Central memory CD4-positive, alpha-beta T cell (primary cell): ENCODE measurements around the gene KIAA1549.
"Not testable (repeated sequence)": the region's sequence is repeated elsewhere in the genome, so short reads cannot be mapped to it uniquely, and the experiment has no call there.

Source experiments
- DNase-seq: peaks from one replicate; pipeline ENCODE4 v3.0.0; 2022

Gene KIAA1549

DNA sequence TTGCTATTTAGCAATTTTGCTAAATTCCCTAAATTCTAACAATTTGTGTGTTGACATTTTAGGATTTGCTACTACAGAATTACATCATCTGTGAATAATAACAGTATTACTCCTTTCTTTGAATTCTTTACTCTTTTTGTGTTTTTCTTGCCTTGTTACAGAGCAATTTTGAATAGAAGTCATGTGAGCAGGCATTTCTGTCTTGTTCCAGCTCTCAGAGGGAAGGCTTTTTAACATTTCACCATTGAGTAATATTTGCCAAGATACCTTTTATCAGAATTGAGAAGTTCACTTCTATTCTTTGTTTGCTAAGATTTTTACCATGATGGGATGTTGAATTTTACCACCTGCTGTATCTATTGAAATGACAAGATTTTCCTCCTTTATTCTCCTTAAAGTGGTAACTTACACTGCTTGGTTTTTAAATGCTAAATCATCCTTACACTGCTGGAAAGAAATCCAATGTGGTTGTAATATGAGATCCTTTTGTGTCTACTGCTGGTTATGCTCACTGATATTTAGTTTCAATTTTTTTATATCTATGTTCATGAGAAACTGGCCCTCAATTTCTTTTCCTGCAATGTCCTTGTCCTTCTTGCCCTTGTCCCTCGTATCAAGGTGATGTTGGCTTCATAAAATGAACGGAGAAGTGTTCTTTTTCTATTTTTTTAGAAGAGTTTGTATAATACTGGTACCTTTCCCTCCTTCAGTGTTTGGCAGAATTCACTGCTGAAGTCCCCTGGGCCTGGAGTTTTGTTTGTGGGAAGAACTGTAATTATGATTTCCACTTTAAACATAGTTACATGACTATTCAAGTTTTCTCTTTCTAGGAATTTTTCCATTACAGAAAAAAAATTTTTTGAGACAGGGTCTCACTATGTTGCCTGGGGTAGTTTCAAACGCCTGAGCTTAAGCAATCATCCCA lies 132.9 kb downstream of the KIAA1549 start:
- no peak for DNase-seq

DNA sequence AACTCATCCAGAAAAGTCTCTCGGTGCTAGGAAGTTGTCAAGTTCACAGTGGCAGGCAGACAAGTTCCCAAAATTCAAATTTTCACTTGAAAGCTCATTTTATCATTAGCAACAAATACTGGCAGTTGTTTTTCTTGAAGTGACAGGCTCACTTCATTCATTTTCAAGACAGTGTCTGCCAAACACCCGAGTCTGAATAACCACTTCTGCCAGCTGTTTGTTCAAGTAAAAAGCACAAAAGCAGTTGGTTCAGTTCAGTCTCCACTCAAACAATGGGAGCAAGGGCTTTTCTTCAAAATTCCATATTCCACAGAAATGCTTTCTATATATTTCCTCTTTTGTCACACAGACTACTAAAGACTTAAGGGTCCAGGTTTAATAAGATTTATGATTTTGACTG lies 135.5 kb downstream of the KIAA1549 start:
- DNase-seq, result no peak

DNA sequence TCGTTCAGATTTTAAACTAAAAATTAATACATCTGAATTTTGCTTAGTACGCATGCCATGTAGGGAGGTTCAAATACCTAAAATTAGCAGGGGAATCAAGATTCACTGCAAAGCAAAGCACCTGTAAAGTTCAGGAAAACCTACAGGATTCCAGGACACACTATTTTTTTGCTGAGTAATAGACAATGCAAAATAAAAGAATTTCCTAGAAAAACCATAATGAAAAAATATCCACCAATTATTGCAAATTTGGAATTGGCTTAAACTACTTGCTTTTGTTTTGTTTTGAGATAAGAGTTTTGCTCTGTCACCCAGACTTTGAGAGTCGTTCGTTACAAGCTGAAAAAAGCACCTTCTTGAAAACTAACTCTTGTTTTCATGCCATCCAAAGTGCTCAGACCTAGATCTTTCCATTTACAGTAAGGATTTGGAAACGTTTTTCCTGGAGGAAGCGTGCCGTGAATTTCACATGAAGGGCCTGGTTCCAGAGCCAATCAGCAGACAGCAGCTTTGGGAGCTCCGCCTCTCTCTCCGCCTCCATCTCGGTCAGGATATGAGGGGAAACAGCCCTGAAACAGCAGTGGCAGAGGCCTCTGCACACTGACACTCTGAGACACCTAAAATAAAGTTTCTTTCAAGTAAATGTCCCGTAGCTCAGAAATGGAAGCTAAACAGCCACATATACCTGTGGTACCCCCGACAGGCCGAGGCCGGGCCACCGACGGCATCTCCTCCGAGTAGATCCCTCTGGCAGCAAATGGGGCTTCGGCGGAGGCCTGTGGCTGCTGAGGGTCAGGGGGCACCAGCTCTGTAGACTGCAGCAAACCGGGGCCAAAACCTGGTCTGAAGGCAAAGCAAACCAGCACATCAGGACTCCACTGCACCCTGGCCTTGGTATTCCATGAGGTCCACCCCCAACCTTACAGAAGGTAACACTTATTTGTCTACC lies 137.3 kb downstream of the KIAA1549 start:
- DNase-seq, result no peak

DNA sequence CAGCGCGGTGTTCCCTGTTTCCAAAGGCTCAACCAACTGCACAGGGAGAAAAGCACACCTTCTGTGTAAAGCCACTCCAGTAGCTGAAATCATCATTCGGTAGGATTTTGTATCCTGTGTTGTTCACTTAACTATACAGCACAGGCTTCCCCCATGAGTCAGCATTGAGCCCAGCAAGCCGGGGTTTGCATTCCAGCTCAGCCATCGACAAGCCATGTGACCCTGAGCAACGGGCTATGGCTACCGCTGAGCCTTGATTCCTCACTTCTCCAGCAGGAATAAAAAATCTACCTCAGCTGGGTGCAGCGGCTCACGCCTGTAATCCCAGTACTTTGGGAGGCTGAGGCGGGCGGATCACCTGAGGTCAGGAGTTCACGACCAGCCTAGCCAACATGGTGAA lies 139.1 kb downstream of the KIAA1549 start:
- no peak for DNase-seq

DNA sequence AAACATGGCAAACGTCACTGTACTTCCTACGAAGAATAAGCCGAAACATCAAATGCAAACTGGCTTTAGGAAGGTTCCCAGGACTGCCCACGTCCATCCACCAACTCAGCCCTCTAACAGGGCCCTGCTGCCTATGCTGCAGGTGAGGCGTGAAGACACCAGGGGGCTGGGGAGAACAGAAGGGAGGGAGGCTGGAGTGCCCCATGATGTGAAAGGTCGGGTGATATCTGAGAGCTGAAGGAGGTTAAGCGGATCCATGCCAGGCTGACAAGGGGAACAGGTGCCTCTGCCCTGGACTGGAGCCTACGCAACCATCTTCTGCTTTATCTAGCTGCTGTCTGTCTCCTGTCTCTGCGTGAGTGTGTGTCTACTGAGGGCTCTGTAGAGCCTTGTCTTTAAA lies 143.0 kb downstream of the KIAA1549 start:
- no peak for DNase-seq

DNA sequence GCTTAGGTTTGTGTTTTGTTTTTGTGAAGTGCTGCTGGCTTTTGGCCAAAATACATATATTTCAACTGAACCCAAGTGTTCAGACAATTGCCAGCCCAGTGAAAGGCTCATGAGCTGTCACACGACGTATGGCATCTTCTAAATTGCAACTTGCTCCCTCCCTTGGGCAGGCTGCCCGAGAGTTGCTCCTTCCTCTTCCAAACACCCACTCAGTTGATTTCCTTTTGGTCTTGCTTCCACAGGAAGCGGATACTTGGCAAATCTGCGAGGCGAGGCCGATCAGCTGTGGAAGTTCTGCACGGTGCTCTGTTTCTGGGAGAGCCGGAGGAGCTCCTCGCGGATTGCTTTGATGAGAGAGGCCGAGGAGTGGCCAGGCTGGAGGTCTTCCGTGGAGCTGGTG lies 143.6 kb downstream of the KIAA1549 start:
- DNase-seq, result no peak

DNA sequence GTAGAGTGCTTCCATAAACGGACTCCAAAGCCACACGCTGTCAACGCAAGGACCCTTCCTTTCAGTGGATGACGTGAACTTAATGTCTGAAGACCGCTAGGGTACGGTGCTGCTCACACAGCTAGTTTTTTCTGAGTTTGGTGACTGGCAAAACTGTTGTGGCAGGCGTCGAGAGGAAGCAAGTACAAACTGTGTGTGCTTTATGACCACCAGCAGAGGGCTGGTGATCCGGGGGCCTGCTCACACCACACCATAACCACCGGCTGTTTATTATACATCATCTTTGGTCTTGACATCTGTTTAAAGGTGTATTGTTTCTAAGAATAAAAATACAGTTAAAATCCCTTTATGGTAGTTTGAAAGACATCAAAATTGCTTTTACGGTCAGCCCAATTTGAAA lies 146.1 kb downstream of the KIAA1549 start:
- no peak for DNase-seq

DNA sequence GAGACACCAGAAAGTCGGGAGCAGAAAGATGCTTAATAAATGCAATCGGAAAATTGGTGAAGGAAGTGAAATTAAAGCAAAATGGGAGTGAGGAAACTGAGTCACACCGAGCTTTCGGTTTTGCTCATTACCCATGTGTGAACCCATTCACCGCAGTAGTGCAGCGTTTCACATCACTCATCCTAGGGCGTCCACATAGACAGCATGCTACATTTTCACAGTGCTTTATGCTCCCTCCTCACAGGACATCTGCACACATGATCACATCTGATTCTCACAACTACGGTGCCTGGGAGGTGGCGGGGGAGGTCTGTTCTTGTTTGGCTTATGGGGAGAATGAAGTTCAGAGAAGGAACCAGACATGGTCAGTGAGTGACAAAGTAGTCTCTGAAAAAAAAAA lies 146.6 kb downstream of the KIAA1549 start:
- no peak for DNase-seq

DNA sequence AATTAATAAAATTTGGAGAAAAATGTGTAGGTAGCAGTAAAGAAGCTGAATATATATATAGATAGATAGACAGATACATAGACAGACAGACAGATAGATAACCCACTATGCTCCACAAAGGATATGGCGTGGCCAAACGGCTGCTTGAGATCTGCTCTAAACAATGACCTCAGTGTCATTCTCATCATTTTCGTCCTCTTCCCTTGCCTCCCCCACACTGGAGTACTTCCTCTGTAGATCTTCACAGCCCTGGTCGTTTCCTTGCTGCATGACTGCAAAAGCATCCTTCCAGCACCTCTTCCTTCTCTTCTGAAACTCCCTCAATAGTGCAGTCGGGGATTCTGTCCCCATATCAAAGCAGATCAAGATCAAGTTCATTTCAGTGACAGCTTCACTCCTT lies 147.6 kb downstream of the KIAA1549 start:
- DNase-seq, result no peak

DNA sequence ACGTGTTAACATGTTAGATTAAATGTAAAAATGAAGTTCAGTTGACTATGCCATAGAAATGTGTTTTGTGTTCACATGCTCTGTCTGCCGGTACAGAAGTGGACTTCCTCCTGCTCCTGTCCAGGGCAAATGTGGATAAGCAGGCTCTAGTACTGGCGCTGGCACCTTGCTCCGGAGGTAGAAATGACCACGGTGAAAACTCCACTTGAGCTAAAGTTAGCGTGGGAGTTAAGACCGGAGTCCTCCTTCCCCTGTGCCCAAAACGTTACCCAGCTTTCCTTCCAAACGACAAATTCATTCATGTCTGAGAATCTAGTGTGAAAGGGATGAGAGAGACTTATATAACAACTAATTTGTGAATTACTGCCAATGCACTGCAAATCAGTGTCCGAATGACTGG lies 148.2 kb downstream of the KIAA1549 start:
- no peak for DNase-seq

DNA sequence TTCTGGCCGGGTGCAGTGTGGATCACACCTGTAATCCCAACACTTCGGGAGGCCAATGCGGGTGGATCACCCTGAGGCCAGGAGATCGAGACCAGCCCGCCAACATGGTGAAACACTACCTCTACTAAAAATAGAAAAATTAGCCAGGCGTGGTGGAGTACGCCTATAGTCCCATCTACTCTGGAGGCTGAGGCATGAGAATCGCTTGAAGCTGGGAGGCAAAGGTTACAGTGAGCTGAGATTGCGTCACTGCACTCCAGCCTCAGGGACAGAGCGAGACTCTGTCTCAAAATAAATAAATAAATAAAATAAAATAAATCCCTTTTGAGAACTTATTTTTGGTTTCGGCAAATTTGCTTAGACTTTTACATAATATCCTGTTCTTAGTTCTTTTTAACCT lies 151.9 kb downstream of the KIAA1549 start:
- DNase-seq, result no peak

DNA sequence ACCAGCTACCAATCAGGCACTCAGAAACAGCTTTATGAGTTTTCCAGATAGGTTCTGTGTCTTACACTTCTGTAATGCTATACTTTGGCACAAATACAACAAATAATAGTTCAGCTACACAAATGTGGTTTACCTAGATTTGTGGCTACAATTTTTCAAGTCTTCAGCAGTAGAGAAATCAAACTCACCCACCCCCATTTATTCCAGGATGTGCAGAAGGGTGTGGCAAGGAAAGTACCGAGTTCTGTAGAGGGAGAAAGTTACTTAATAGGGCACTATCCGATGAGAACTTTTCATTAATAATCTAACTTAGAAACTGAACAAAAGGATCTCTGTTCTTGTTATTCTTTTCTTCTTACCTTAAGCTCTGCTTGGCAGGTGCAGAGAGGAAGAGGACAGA lies 152.9 kb downstream of the KIAA1549 start:
- DNase-seq, result no peak

DNA sequence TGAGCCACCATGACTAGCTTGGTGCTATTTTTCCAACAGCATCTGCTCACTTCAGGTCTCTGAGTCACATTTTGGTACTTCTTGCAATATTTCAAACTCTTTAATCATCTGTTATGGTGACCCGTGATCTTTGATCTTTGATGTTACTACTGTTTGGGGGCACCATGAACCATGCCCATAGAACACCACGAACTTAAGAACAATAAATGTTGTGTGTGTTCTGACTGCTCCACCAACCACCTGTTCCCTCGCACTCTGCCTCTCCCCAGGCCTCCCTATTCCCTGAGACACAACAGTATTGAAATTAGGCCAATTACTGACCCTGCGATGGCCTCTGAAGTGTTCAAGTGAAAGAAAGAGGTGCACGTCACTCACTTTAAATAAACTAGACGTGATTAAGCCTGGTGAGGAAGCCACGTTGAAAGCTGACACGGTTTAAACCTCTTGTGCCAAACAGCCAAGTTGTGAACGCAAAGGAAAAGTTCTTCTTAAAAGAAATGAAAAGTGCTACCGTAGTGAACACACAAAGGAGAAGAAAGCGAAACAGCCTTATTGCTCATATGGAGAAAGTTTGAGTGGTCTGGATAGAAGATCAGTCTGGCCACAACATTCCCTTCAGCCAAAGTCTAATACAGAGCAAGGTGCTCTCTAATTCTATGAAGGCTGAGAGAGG lies 156.0 kb downstream of the KIAA1549 start:
- DNase-seq, result no peak

DNA sequence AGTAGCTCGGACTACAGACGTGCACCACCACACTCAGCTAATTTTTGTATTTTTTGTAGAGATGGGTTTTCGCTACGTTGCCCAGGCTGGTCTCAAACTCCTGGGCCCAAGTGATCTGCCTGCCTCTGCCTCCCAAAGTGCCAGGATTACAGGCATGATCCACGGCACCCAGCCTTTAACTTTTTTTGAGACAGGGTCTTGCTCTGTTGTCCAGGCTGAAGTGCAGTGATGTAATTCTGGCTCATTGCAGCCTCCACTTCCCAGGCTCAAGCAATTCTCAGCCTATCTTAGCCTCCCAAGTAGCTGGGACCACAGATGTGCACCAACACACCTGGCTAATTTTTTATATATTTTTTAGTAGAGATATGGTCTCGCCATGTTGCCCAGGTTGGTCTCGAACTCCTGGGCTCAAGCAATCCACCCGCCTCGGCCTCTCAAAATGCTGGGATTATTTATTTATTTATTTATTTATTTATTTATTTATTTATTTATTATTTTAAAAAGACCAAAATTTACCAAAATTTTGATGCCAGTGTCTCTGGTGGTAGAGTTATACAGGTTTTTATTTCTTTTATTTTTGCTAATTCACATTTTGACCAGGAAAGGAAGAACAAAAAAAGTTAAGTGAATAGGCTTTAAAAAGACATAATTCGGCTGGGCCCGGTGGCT lies 158.2 kb downstream of the KIAA1549 start:
- no peak for DNase-seq

DNA sequence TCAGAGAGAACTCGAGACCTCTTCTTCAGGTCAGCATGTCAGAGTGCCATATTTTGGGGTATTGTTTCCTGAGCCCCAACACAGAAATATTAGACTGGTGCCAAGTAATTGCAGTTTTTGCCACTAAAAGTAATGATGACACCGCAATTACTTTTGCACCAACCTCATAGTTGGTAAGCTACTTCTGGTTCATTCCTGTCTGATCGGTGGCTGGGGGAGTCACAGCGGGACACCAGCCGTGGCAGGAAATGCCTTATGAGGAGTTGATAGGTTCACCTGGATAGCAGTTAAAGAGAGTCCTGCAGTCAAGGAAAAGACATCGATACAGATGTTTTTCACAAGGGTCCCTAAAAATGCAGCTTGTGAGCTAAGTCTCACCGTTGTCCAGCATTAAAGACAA lies 159.3 kb downstream of the KIAA1549 start:
- no peak for DNase-seq

DNA sequence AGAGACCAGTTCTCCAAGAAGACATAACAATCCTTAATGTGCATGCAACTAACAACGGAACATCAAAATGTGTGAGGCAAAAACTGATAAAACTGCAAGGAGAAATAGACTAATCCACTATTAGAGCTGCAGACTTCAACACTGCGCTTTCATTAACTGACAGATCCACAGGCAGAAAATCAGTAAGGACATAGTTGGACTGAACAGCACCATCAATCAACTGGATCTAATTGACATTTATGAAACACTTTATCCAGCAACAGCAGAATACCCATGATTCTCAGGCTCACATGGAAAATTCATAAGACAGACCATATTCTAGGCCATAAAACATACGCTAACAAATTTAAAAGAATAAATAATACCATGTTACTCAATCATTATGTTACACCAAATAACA lies 161.6 kb downstream of the KIAA1549 start:
- DNase-seq, result no peak

DNA sequence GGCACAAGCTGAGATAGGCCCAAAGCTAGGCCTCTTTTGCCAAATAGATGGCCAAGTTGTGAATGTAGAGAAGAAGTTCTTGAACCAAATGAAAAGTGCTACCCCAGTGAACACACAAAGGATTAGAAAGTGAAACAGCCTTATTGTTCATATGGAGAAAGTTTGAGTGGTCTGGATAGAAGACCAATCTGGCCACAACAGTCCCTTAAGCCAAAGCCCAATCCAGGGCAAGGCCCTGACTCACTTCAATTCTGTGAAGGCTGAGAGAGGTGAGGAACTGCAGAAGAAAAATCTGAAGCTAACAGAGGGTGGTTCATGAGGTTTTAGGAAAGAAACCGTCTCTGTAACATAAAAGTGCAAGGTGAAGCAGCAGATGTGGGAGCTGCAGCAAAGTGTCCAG lies 164.5 kb downstream of the KIAA1549 start:
- no peak for DNase-seq

DNA sequence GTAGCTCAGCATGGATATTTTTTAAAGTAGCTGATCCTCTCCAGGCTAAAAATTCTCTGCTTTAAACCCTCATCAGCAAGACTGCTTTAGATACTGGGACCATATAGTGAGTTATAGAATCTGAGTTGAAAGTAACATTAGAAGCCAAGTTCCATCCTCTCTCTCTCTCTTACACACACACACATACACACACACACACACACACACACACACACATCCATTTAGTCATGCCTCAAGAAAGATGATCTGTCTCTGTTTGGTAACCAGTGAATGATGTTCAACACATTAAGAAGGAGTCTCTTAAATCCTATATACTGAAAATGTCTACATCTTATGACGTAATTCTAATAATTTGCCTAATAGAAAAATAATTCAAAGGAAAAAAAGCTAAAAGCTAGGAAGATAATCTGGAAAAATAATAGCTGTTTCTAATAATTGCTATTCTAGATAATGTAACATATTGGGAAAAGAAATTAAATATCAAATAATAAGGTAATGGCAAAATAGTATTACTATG lies 166.3 kb downstream of the KIAA1549 start:
- DNase-seq, result no peak

DNA sequence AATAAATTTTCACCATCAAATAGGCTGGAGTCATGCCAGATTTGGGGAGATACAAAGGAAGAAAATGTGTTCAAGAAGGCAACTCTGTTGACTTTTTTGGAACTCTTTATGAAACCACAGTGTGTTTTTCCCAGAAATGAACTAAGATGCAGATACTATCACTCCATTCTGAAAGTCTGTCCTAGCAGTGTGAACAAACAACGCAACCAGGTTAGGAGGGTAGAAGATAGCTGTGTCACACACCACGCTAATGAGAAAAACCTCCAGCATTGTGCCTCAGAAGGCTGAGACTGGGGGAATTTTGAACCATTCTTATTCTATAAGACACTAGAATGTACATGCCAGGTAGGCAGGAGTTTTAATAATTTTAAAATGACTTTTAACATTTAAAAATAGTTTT lies 167.2 kb downstream of the KIAA1549 start:
- no peak for DNase-seq

DNA sequence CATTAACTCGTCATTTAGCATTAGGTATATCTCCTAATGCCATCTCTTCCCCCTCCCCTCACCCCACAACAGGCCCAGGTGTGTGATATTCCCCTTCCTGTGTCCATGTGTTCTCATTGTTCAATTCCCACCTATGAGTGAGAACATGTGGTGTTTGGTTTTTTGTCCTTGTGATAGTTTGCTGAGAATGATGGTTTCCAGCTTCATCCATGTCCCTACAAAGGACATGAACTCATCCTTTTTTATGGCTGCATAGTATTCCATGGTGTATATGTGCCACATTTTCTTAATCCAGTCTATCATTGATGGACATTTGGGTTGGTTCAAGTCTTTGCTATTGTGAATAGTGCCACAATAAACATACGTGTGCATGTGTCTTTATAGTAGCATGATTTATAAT lies 169.9 kb downstream of the KIAA1549 start:
- not testable (repeated sequence) for DNase-seq

DNA sequence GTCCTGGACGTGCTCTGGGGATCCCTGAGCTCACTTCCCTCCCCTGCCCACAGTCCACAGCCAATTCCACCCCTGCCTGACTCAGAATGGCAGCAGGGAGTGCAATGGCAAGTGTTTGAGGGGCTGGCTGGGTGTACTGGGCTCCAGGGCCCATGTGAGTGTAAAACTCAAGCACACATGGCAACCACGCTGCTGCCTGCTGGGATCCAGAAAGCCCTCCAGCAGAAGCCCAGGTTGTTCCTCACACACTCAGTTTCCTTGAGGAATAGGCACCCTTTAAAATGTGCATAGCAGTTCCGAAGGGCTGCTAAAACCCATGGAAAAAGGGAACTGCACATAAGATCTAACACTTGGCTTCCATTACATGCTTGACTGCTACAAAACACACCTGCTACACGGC lies 171.8 kb downstream of the KIAA1549 start:
- DNase-seq, result no peak

DNA sequence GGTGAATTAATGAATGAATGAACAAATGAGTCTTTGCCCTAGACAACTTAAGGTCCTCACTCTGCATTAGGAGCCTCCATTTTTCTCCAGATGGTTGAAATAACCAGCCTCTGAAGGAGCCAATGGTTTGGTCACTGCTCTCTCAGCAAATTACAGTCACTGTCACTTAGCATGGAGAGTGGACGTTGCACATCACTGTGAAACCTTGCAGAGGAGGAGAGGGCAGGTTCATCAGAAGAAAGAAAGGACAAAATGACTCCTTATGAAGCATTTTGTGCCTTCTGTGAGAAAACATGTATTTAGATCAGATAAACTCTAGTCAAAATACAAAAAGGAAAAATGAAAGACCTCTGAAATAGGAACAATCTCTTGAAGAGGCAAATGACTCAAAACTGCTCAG lies 176.6 kb downstream of the KIAA1549 start:
- DNase-seq, result no peak
